Measurements from ENCODE around the gene LTA.

LTA gene

DNA sequence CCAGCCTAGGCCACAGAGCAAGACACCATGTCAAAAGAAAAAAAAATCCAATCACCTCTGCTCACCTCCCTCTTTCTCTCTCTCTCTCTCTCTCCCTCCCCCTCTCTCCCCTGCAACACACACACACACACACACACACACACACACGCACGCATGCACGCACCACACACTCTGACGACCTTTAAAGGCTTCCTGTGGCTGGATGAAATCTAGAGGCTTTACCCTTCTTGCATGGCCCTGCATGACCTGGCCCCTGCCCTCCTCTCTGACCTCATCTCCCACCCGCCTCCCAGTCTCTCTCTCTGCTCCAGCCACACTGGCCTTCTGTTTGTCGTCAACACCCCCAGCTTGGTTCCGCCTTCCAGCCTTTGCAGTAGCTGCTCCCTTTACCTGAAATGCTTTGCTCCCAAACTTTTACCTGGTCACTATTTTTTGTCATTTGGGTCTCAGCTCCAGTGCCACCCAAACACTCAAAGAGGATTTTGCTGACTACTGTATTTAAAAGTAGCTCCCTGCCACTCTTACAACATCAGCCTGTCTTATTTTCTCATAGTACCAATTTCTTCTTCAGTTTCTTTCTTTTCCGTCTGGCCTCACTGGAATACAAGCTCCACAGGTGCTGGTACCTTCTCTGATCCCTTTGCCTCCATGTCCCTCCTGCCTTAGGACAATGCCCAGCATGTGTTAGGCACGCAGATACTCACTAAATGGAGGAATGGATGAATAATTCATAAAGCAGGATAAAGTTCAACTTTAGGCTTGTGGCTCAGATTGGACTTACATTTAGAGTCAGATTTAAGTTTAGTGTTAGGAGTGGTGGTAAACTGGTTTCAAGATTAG is 4.3 kb upstream of the LTA start:
- TF ChIP-seq, protein P1, sequence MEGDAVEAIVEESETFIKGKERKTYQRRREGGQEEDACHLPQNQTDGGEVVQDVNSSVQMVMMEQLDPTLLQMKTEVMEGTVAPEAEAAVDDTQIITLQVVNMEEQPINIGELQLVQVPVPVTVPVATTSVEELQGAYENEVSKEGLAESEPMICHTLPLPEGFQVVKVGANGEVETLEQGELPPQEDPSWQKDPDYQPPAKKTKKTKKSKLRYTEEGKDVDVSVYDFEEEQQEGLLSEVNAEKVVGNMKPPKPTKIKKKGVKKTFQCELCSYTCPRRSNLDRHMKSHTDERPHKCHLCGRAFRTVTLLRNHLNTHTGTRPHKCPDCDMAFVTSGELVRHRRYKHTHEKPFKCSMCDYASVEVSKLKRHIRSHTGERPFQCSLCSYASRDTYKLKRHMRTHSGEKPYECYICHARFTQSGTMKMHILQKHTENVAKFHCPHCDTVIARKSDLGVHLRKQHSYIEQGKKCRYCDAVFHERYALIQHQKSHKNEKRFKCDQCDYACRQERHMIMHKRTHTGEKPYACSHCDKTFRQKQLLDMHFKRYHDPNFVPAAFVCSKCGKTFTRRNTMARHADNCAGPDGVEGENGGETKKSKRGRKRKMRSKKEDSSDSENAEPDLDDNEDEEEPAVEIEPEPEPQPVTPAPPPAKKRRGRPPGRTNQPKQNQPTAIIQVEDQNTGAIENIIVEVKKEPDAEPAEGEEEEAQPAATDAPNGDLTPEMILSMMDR (conservative IDR thresholded peaks at IDR 0.05) = no peak
- TF ChIP-seq ZFX (IDR thresholded peaks at IDR 0.05) = no peak
- H3K27ac ChIP-seq = no peak overlapping the region

DNA sequence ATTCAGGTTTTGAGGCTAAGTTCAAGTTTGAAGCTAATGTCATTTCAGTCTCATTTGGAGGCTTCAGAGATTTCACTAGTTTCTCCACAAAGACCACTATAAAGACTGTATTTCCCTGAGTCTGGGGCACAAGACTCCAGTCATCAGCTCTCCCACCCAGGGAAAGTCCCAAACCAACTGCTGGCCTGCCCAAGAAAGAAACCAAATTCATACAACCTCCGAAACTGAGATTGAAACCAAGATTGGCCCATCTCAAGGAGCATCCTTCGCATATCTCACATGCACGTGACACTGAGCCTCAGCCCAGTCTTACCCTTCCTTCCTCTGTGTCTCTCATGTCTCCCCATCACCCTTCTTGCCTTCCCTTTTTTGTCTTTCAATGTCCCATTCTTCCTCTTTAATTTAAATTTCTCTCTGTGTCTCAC is 3.5 kb upstream of the LTA start:
- TF ChIP-seq, protein P1 (conservative IDR thresholded peaks at IDR 0.05) = no peak
- no peak for TF ChIP-seq ZFX (IDR thresholded peaks at IDR 0.05)

DNA sequence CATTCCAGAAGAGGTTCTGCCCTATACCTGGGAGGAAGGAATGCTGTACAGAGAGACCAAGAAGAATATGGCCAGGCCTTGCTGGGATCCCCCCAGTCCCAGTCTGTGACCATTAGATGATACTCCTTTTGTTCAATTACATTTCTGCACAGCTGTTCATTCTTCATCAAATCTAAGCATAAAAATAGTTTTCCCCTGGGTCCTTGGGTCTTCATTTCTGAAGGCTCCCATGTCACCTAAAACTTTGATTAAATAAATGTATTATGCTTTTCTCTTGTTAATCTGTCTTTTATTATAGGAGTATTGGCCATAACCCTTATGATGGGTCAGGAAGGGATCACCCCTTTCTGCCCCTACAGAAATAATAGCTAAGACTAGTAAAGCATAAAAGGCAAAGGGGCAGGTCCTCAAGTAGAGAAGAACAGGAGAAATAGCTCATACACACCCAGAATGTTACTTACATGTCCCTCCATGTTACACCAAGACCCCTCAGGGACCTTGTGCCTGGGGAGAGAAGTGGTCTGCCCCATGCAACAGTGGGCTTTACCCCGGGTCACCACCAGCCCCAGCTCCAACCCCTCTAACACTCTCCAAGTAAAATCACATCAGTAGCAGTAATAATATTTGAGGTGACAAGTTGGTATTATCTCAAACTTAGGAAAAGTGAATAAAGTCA is 2.1 kb upstream of the LTA start:
- no peak for TF ChIP-seq ZFX (IDR thresholded peaks at IDR 0.05)
- TF ChIP-seq, protein P1 (conservative IDR thresholded peaks at IDR 0.05) = no peak
- H3K27ac ChIP-seq = no peak overlapping the region

More for the DNA sequence above, 3.5 kb upstream of the LTA start:
- H3K27ac ChIP-seq = no peak overlapping the region

DNA sequence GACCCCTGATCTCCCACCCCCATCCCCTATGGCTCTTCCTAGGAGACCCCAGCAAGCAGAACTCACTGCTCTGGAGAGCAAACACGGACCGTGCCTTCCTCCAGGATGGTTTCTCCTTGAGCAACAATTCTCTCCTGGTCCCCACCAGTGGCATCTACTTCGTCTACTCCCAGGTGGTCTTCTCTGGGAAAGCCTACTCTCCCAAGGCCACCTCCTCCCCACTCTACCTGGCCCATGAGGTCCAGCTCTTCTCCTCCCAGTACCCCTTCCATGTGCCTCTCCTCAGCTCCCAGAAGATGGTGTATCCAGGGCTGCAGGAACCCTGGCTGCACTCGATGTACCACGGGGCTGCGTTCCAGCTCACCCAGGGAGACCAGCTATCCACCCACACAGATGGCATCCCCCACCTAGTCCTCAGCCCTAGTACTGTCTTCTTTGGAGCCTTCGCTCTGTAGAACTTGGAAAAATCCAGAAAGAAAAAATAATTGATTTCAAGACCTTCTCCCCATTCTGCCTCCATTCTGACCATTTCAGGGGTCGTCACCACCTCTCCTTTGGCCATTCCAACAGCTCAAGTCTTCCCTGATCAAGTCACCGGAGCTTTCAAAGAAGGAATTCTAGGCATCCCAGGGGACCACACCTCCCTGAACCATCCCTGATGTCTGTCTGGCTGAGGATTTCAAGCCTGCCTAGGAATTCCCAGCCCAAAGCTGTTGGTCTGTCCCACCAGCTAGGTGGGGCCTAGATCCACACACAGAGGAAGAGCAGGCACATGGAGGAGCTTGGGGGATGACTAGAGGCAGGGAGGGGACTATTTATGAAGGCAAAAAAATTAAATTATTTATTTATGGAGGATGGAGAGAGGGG is 1.4 kb downstream of the LTA start:
- H3K27ac ChIP-seq = no peak overlapping the region
- TF ChIP-seq, protein P1 (conservative IDR thresholded peaks at IDR 0.05) = no peak
- no peak for TF ChIP-seq ZFX (IDR thresholded peaks at IDR 0.05)

DNA sequence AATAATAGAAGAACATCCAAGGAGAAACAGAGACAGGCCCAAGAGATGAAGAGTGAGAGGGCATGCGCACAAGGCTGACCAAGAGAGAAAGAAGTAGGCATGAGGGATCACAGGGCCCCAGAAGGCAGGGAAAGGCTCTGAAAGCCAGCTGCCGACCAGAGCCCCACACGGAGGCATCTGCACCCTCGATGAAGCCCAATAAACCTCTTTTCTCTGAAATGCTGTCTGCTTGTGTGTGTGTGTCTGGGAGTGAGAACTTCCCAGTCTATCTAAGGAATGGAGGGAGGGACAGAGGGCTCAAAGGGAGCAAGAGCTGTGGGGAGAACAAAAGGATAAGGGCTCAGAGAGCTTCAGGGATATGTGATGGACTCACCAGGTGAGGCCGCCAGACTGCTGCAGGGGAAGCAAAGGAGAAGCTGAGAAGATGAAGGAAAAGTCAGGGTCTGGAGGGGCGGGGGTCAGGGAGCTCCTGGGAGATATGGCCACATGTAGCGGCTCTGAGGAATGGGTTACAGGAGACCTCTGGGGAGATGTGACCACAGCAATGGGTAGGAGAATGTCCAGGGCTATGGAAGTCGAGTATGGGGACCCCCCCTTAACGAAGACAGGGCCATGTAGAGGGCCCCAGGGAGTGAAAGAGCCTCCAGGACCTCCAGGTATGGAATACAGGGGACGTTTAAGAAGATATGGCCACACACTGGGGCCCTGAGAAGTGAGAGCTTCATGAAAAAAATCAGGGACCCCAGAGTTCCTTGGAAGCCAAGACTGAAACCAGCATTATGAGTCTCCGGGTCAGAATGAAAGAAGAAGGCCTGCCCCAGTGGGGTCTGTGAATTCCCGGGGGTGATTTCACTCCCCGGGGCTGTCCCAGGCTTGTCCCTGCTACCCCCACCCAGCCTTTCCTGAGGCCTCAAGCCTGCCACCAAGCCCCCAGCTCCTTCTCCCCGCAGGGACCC is 2.3 kb downstream of the LTA start:
- TF ChIP-seq, protein P1 (conservative IDR thresholded peaks at IDR 0.05) = no peak
- no peak for TF ChIP-seq ZFX (IDR thresholded peaks at IDR 0.05)
- H3K27ac ChIP-seq = no peak overlapping the region

DNA sequence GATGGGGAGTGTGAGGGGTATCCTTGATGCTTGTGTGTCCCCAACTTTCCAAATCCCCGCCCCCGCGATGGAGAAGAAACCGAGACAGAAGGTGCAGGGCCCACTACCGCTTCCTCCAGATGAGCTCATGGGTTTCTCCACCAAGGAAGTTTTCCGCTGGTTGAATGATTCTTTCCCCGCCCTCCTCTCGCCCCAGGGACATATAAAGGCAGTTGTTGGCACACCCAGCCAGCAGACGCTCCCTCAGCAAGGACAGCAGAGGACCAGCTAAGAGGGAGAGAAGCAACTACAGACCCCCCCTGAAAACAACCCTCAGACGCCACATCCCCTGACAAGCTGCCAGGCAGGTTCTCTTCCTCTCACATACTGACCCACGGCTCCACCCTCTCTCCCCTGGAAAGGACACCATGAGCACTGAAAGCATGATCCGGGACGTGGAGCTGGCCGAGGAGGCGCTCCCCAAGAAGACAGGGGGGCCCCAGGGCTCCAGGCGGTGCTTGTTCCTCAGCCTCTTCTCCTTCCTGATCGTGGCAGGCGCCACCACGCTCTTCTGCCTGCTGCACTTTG is 3.3 kb downstream of the LTA start, which contains the start of gene TNF:
Gene TNF, plus strand, starts transcription at position 231 of the 567 bp plus-strand sequence. Its CDS starts 177 bp downstream, at position 408.
- no peak for TF ChIP-seq ZFX (IDR thresholded peaks at IDR 0.05)
- TF ChIP-seq, protein P1 (conservative IDR thresholded peaks at IDR 0.05) = no peak
- H3K27ac ChIP-seq = no peak within 1 kb of the TSS
